Mesenchymal stem cell (in vitro differentiated cells and primary cell): ENCODE results near the gene TAS2R1.

Source experiments
- DNase-seq: peaks from one replicate; pipeline ENCODE4 v3.0.0-alpha.2; 2013
- H2AFZ ChIP-seq: one replicate; pipeline ENCODE4 v1.6.1; 2013; ENCODE audit warnings: low read depth, mild to moderate bottlenecking, control low read depth, inconsistent platforms, low read length, moderate library complexity
- H2AK5ac ChIP-seq: 2 replicates; pipeline ENCODE4 v1.6.1; 2013; ENCODE audit warnings: low read length, moderate library complexity, mild to moderate bottlenecking, inconsistent platforms; ENCODE audit not compliant: severe bottlenecking
- H2BK120ac ChIP-seq: one replicate; pipeline ENCODE4 v1.6.1; 2013; ENCODE audit warnings: low read depth, mild to moderate bottlenecking, inconsistent platforms, low read length, moderate library complexity
- H2BK12ac ChIP-seq, 2 experiments: one replicate each; pipeline ENCODE4 v1.6.1; 2013; ENCODE audit warnings: inconsistent platforms in 2 of 2, low read length in 2 of 2, mild to moderate bottlenecking in 2 of 2, moderate library complexity in 2 of 2, control low read depth in 1 of 2
- H2BK15ac ChIP-seq: one replicate; pipeline ENCODE4 v1.6.1; 2013; ENCODE audit warnings: mild to moderate bottlenecking, low read depth, inconsistent platforms; ENCODE audit not compliant: poor library complexity, severe bottlenecking
- H2BK5ac ChIP-seq: 2 replicates; pipeline ENCODE4 v1.6.1; 2013; ENCODE audit warnings: low read depth, mild to moderate bottlenecking, low read length, control low read depth, inconsistent platforms; ENCODE audit not compliant: poor library complexity, severe bottlenecking
- H3K14ac ChIP-seq, 2 experiments: one replicate each; pipeline ENCODE4 v1.6.1; 2013; ENCODE audit warnings: inconsistent platforms in 2 of 2, low read length in 2 of 2, control low read depth in 1 of 2, mild to moderate bottlenecking in 1 of 2, moderate library complexity in 1 of 2
- H3K18ac ChIP-seq, 2 experiments: one replicate each; pipeline ENCODE4 v1.6.1; 2013; ENCODE audit warnings: inconsistent platforms in 2 of 2, low read length in 2 of 2, control low read depth in 1 of 2, low read depth in 1 of 2, mild to moderate bottlenecking in 1 of 2
- H3K23ac ChIP-seq, 2 experiments: one replicate each; pipeline ENCODE4 v1.6.1; 2013; ENCODE audit warnings: inconsistent platforms in 2 of 2, low read length in 2 of 2, mild to moderate bottlenecking in 2 of 2, moderate library complexity in 2 of 2, control low read depth in 1 of 2
- H3K27ac ChIP-seq: 2 replicates; pipeline ENCODE4 v1.5.1; 2013; ENCODE audit warnings: mild to moderate bottlenecking, moderate library complexity, low read length, control low read depth, inconsistent platforms; ENCODE audit not compliant: poor library complexity, severe bottlenecking
- H3K27me3 ChIP-seq, 2 experiments: 2 replicates each; pipeline versions ENCODE4 v1.6.1 to v1.7.0; 2013; ENCODE audit warnings: low read length in 2 of 2, mild to moderate bottlenecking in 2 of 2, moderate library complexity in 2 of 2, control low read depth in 1 of 2, inconsistent platforms in 1 of 2; ENCODE audit not compliant: control insufficient read depth in 1 of 2, insufficient read depth in 1 of 2
- H3K36me3 ChIP-seq, 2 experiments: 2 replicates each; pipeline versions ENCODE4 v1.6.1 to v1.7.0; 2013; ENCODE audit warnings: low read length in 2 of 2, control low read depth in 1 of 2, inconsistent platforms in 1 of 2, low read depth in 1 of 2, mild to moderate bottlenecking in 1 of 2; ENCODE audit not compliant: insufficient read depth in 2 of 2, control insufficient read depth in 1 of 2
- H3K4ac ChIP-seq, 2 experiments: one replicate each; pipeline ENCODE4 v1.6.1; 2013; ENCODE audit warnings: inconsistent platforms in 2 of 2, low read length in 2 of 2, mild to moderate bottlenecking in 2 of 2, moderate library complexity in 2 of 2, control low read depth in 1 of 2, low read depth in 1 of 2
- H3K4me1 ChIP-seq: 2 replicates; pipeline ENCODE4 v1.6.1; 2013; ENCODE audit warnings: low read depth, low read length, control low read depth; ENCODE audit not compliant: control insufficient read depth, insufficient read depth
- H3K4me2 ChIP-seq: 2 replicates; pipeline ENCODE4 v1.6.1; 2013; ENCODE audit warnings: low read length, mild to moderate bottlenecking, inconsistent platforms; ENCODE audit not compliant: poor library complexity, severe bottlenecking
- H3K4me3 ChIP-seq, 2 experiments: 2 replicates each; pipeline versions ENCODE4 v1.5.1 to v1.7.0; 2013; ENCODE audit warnings: low read length in 2 of 2, mild to moderate bottlenecking in 2 of 2, control low read depth in 1 of 2, low read depth in 1 of 2; ENCODE audit not compliant: insufficient read depth in 1 of 2
- H3K79me1 ChIP-seq: replicated peaks from 2 replicates; pipeline ENCODE4 v1.6.1; 2013; ENCODE audit warnings: mild to moderate bottlenecking, control low read depth, low read length, inconsistent platforms; ENCODE audit not compliant: poor library complexity, severe bottlenecking
- H3K9ac ChIP-seq: 2 replicates; pipeline ENCODE4 v1.7.0; 2013; ENCODE audit warnings: mild to moderate bottlenecking, low read length, moderate library complexity
- H3K9me3 ChIP-seq: 2 replicates; pipeline ENCODE4 v1.7.0; 2013; ENCODE audit warnings: mild to moderate bottlenecking, low read length; ENCODE audit not compliant: control insufficient read depth
- H4K8ac ChIP-seq: one replicate; pipeline ENCODE4 v1.6.1; 2013; ENCODE audit warnings: inconsistent platforms, mild to moderate bottlenecking, low read length, moderate library complexity
- H4K91ac ChIP-seq: one replicate; pipeline ENCODE4 v1.6.1; 2013; ENCODE audit warnings: mild to moderate bottlenecking, low read length, inconsistent platforms
- WGBS: methylation state at CpG from one replicate; pipeline ENCODE4 v1.1.7; 2013; ENCODE audit warnings: mixed read lengths; 5-methylcytosine and 5-hydroxymethylcytosine counted together

TAS2R1 gene

DNA sequence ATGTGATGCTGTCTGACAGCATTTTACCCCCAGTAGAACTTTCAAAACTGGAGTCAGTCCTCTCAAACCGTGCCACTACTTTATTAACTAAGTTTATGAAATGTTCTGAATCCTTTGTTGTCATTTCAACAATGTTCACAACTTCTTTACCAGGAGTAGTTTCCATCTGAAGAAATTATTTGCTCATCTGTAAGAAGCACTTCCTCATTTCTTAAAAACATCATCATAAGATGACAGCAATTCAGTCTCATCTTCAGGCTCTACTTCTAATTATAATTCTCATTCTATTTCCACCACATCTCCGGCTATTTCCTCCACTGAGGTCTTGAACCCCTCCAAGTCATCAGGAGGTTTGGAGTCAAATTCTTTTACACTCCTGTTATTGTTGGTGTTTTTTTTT is 2.3 kb upstream of the TAS2R1 start:
- Histone ChIP-seq H2BK15ac (no peak overlapping the region), H3K4me1 (no peaks in the 10 kb centered on the region), H3K36me3 (no peaks in the 10 kb centered on the region), H2AK5ac (no peak overlapping the region), H4K8ac (no peak overlapping the region), H3K14ac (no peak overlapping the region), H4K91ac (no peak overlapping the region), H3K18ac (no peak overlapping the region), H3K4me3 (no peak overlapping the region), H2BK120ac (no peak overlapping the region), H3K9me3 (peaks cover 20% of the 10 kb centered on the region), H3K27ac (no peak overlapping the region), H3K4me2 (no peak overlapping the region), H3K23ac (no peak overlapping the region), H3K79me1 (no peaks in the 10 kb centered on the region), H2BK12ac (no peak overlapping the region), H2BK5ac (no peak overlapping the region), H2AFZ (no peak overlapping the region), H3K9ac (no peak overlapping the region), H3K27me3 (no peaks in the 10 kb centered on the region), H3K4ac (no peak overlapping the region)
- WGBS: 75% methylated on average over 1 of the region's 2 CpGs
- no peak for DNase-seq

DNA sequence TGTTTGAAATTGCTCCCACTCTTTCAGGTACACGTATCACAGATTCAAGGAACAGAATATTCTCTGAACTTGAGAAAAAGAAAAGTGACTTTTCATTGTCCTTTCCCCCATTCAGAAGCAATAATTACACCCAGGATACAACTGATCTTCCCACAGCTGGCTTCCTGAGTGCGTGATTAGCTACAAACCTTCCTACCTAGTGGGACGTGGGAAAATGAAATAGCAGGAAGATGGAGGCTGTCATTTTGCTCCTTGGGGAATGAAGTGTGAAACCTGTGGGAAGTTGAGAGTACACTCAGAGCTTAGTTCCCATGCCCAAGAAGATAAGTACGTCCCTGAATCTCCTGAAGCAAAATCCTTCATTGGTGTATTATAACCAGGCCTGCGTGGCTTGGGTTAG is 2.6 kb downstream of the TAS2R1 start:
- H2BK120ac ChIP-seq: no peak overlapping the region
- no peak overlapping the region for H4K8ac ChIP-seq
- no peak overlapping the region for H3K23ac ChIP-seq
- H3K27ac ChIP-seq: no peak overlapping the region
- no peak overlapping the region for H2BK15ac ChIP-seq
- peaks cover 0 to 17% of the 10 kb centered on the region in 2 experiments for H3K27me3 ChIP-seq
- 93% methylated on average over 5 of the region's 5 CpGs for WGBS
- DNase-seq: no peak
- H3K9ac ChIP-seq: no peak overlapping the region
- H3K18ac ChIP-seq: no peak overlapping the region
- no peaks in the 10 kb centered on the region for H3K79me1 ChIP-seq
- H3K4ac ChIP-seq: no peak overlapping the region
- no peak overlapping the region for H3K4me2 ChIP-seq
- H3K14ac ChIP-seq: no peak overlapping the region
- no peaks in the 10 kb centered on the region for H3K9me3 ChIP-seq
- no peak overlapping the region for H2AK5ac ChIP-seq
- no peak overlapping the region for H4K91ac ChIP-seq
- no peak overlapping the region for H3K4me3 ChIP-seq
- no peaks in the 10 kb centered on the region for H3K36me3 ChIP-seq
- H2BK5ac ChIP-seq: no peak overlapping the region
- no peak overlapping the region for H2BK12ac ChIP-seq
- H3K4me1 ChIP-seq: peaks cover 4% of the 10 kb centered on the region
- H2AFZ ChIP-seq: no peak overlapping the region

GRCh38 chr5:9626955-9627354 is 3.2 kb downstream of the TAS2R1 start:
- no peak overlapping the region for H2AK5ac ChIP-seq
- H2BK12ac ChIP-seq: no peak overlapping the region
- H3K9me3 ChIP-seq: no peaks in the 10 kb centered on the region
- 98% methylated on average over 3 of the region's 6 CpGs for WGBS
- no peak overlapping the region for H3K27ac ChIP-seq
- no peak overlapping the region for H3K4ac ChIP-seq
- no peak overlapping the region for H3K4me2 ChIP-seq
- H2BK5ac ChIP-seq: no peak overlapping the region
- H4K91ac ChIP-seq: no peak overlapping the region
- H3K27me3 ChIP-seq: peaks cover 0 to 17% of the 10 kb centered on the region in 2 experiments
- H3K18ac ChIP-seq: no peak overlapping the region
- no peak overlapping the region for H3K9ac ChIP-seq
- H3K14ac ChIP-seq: no peak overlapping the region
- H2AFZ ChIP-seq: no peak overlapping the region
- H4K8ac ChIP-seq: no peak overlapping the region
- H3K36me3 ChIP-seq: no peaks in the 10 kb centered on the region
- no peaks in the 10 kb centered on the region for H3K79me1 ChIP-seq
- H2BK15ac ChIP-seq: no peak overlapping the region
- no peak overlapping the region for H3K4me3 ChIP-seq
- no peak overlapping the region for H2BK120ac ChIP-seq
- DNase-seq: no peak
- H3K4me1 ChIP-seq: peaks cover 4% of the 10 kb centered on the region
- H3K23ac ChIP-seq: no peak overlapping the region

- no peak overlapping the region for H2AFZ ChIP-seq
- H4K91ac ChIP-seq: no peak overlapping the region
- H3K4me1 ChIP-seq: peaks cover 6% of the 10 kb centered on the region
- no peaks in the 10 kb centered on the region for H3K36me3 ChIP-seq
- H3K14ac ChIP-seq: no peak overlapping the region
- no peak overlapping the region for H3K4ac ChIP-seq
- no peak overlapping the region for H2BK15ac ChIP-seq
- H3K27ac ChIP-seq: no peak overlapping the region
- H3K18ac ChIP-seq: no peak overlapping the region
- H2BK12ac ChIP-seq: no peak overlapping the region
- H3K4me3 ChIP-seq: no peak overlapping the region
- no peaks in the 10 kb centered on the region for H3K79me1 ChIP-seq
- H3K9ac ChIP-seq: no peak overlapping the region
- no peak for DNase-seq
- H3K27me3 ChIP-seq: peaks cover 0 to 17% of the 10 kb centered on the region in 2 experiments
- H2AK5ac ChIP-seq: no peak overlapping the region
- no peak overlapping the region for H2BK120ac ChIP-seq
- no peak overlapping the region for H3K4me2 ChIP-seq
- 95% methylated on average over 2 of the region's 2 CpGs for WGBS
- H4K8ac ChIP-seq: no peak overlapping the region
- no peaks in the 10 kb centered on the region for H3K9me3 ChIP-seq
- H3K23ac ChIP-seq: no peak overlapping the region
- H2BK5ac ChIP-seq: no peak overlapping the region
Observed at GRCh38 chr5:9625731-9626130, 4.4 kb downstream of the TAS2R1 start.
